LNCAP (cell line): ENCODE measurements around the gene EOGT.

ENCODE experiments used
- TF ChIP-seq, protein P1 (sequence below): fragments of 450-650 bp; IDR thresholded peaks from 2 replicates; pipeline ENCODE4 v1.5.1; 2017; ENCODE audit warnings: mild to moderate bottlenecking

Gene EOGT

GRCh38 chr3:69016102-69016501 lies 2.6 kb upstream of the EOGT start:
- TF ChIP-seq, protein P1, sequence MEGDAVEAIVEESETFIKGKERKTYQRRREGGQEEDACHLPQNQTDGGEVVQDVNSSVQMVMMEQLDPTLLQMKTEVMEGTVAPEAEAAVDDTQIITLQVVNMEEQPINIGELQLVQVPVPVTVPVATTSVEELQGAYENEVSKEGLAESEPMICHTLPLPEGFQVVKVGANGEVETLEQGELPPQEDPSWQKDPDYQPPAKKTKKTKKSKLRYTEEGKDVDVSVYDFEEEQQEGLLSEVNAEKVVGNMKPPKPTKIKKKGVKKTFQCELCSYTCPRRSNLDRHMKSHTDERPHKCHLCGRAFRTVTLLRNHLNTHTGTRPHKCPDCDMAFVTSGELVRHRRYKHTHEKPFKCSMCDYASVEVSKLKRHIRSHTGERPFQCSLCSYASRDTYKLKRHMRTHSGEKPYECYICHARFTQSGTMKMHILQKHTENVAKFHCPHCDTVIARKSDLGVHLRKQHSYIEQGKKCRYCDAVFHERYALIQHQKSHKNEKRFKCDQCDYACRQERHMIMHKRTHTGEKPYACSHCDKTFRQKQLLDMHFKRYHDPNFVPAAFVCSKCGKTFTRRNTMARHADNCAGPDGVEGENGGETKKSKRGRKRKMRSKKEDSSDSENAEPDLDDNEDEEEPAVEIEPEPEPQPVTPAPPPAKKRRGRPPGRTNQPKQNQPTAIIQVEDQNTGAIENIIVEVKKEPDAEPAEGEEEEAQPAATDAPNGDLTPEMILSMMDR = no peak

- TF ChIP-seq, protein P1 = no peak
These were observed 617 bp upstream of the EOGT start for GRCh38 chr3:69014022-69014580.

DNA sequence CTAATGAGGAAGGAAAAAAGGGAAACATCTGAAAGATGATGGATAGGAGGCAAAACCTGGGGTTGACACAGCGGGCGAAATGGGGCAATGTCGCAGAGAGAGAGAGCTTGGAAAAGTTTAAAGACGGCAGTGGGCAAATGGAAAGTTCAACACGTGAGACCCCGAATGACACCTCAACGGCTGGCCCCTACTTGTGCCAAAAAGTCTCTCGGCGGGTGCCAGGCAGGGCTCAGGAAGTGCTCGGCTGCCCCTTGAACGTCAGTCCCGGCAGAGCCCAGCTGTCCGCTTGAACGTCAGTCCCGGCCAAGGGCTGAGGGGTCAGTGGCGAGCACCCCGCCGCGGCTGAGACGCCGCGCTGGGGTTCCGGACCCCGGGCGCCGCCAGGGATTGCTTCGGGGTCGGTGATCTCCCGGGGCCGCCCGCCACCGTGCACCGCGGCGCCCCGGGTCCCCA lies 658 bp downstream of the EOGT start:
- TF ChIP-seq, protein P1 = no peak

DNA sequence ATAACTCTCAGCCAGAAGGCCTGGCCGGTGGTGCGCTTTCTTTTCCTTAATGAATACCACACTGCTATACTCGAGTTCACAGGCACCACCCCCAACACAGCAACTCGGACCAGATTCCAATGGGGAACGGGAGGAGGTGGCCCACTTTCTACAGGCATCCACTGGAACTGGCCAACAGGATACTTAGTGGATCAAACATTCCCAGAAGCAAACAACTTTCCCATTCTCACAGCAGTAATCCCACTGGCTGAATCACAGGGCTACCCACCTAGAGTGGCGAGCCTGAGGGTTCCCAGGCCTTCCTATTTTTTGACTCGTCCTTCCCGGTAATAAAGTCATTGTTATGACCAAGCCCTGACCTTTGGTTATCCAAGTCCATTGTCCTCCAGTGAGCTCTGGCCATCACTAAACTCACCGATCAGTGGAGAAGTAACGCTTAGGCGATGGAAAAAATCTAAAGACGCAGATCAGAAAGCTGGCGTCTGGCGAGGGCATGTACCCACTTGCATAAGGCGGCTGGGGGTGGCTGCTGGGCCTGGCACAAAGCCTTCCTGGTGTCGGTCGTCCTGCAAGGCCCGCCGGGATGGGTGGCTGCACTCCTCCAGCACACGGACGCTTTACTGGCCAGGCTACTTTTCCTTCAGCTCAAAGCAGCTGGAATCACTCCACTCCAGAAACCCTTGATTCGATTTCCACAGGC lies 1.2 kb downstream of the EOGT start:
- TF ChIP-seq, protein P1 = no peak

GRCh38 chr3:69011096-69011730 lies 2.3 kb downstream of the EOGT start:
- TF ChIP-seq, protein P1 = no peak

- TF ChIP-seq, protein P1 = no peak
These were observed 3.7 kb downstream of the EOGT start for GRCh38 chr3:69009559-69010410.

- TF ChIP-seq, protein P1 = no peak
These were observed 4.5 kb downstream of the EOGT start for GRCh38 chr3:69008980-69009379.
